GM12878 (cell line): ENCODE measurements around the gene TNFSF4. TPM values are rescaled to one million over a fixed set of nuclear protein-coding genes. Genes with fewer than 3 reads are reported as not detected.

ENCODE experiments used
- ATAC-seq: fragments of 200-7000 bp; cut with Tn5 transposase; 3 replicates; pipeline ENCODE4 v1.9.1; 2020; ENCODE audit warnings: mild to moderate bottlenecking, moderate library complexity
- BruUV-seq: library from RNA; stranded (reverse); fragments of 400-500 nt; replicated peaks from 2 replicates; lab custom pipeline; 2021; lab: Mats Ljungman, UMichigan
- CTCF ChIA-PET: fragments of 300-600 bp; sonication (Branson Sonifier 250); formaldehyde crosslinking; extraction: SDS; loops from one replicate; lab custom pipeline; 2021; ENCODE audit warnings: inconsistent platforms; lab: Yijun Ruan, JAX
- POLR2A ChIA-PET: fragments of 350-600 bp; formaldehyde crosslinking; extraction: SDS; loops from one replicate; lab custom pipeline; 2021; ENCODE audit warnings: inconsistent platforms; lab: Charles Lee
- RAD21 ChIA-PET: fragments of 300-600 bp; sonication (Branson Sonifier 250); formaldehyde crosslinking; loops from one replicate; lab custom pipeline; 2023; ENCODE audit warnings: antibody characterized with exemption; ENCODE audit not compliant: unreplicated experiment; lab: Charles Lee
- SMC1A ChIA-PET: fragments of 300-600 bp; sonication (Branson Sonifier 250); formaldehyde crosslinking; loops from one replicate; lab custom pipeline; 2023; ENCODE audit not compliant: unreplicated experiment, uncharacterized antibody; lab: Charles Lee
- DNase-seq: peaks from one replicate; pipeline ENCODE4 v3.0.0-alpha.2; 2011; ENCODE audit warnings: low read depth, low spot score
- FAIRE-seq: peaks from 3 replicates; lab custom pipeline; 2011; peaks lifted over from hg19 to GRCh38; lab: Jason Lieb, UNC
- H2AFZ ChIP-seq: 2 replicates; pipeline ENCODE4 v1.6.0; 2011; ENCODE audit warnings: low read depth, low read length, control low read depth; ENCODE audit not compliant: control insufficient read depth
- H3K27ac ChIP-seq: 2 replicates; pipeline ENCODE4 v1.5.1; 2011; ENCODE audit warnings: control low read depth; ENCODE audit not compliant: control insufficient read depth, insufficient read depth
- H3K27me3 ChIP-seq, 2 experiments: replicated peaks in 1 of 2; 2 replicates each; pipeline versions ENCODE4 v1.6.0 to v1.6.1; 2011; ENCODE audit warnings: low read length in 1 of 2; ENCODE audit not compliant: control insufficient read depth in 2 of 2, insufficient read depth in 2 of 2
- H3K36me3 ChIP-seq, 2 experiments: 2 replicates each; pipeline ENCODE4 v1.5.1; 2011; ENCODE audit warnings: low read length in 1 of 2; ENCODE audit not compliant: control insufficient read depth in 2 of 2, insufficient read depth in 2 of 2
- H3K4me1 ChIP-seq: 2 replicates; pipeline ENCODE4 v1.6.1; 2011; ENCODE audit warnings: mild to moderate bottlenecking, low read length, moderate library complexity, mixed read lengths; ENCODE audit not compliant: control insufficient read depth, insufficient read depth
- H3K4me2 ChIP-seq: 2 replicates; pipeline ENCODE4 v1.6.0; 2011; ENCODE audit warnings: control low read depth; ENCODE audit not compliant: control insufficient read depth, insufficient read depth
- H3K4me3 ChIP-seq: fragments of 200-600 bp; sonication (generic); 2 replicates; pipeline ENCODE4 v1.5.1; 2016
- H3K79me2 ChIP-seq: 2 replicates; pipeline ENCODE4 v1.6.0; 2011; ENCODE audit warnings: low read length; ENCODE audit not compliant: control insufficient read depth, insufficient read depth
- H3K9ac ChIP-seq: 2 replicates; pipeline ENCODE4 v1.8.0; 2011; ENCODE audit warnings: low read length, control low read depth, mixed read lengths; ENCODE audit not compliant: control insufficient read depth, insufficient read depth
- H3K9me3 ChIP-seq: replicated peaks from 3 replicates; pipeline ENCODE4 v1.5.1; 2011; ENCODE audit warnings: mild to moderate bottlenecking, low read length; ENCODE audit not compliant: control insufficient read depth, insufficient read depth
- H4K20me1 ChIP-seq: 2 replicates; pipeline ENCODE4 v1.6.0; 2011; ENCODE audit not compliant: control insufficient read depth, insufficient read depth
- YY1 ChIP-seq: IDR thresholded peaks from 2 replicates; pipeline ENCODE4 v1.6.1; 2011; ENCODE audit warnings: low read depth, mild to moderate bottlenecking, low read length
- WGBS: methylation state at CpG from one replicate; pipeline ENCODE4 v1.1.6; 2016; ENCODE audit warnings: low lambda C conversion rate; ENCODE audit not compliant: insufficient replicate concordance, insufficient coverage; ENCODE audit errors: missing lambda C conversion rate; 5-methylcytosine and 5-hydroxymethylcytosine counted together
- in situ Hi-C: fragments of 300-500 bp; cut with MboI; formaldehyde crosslinking; loops from 9 replicates; pipeline ENCODE4 v1.14.3; 2018; ENCODE audit warnings: mixed read lengths
- intact Hi-C: fragments of 100-400 bp; cut with micrococcal nuclease; formaldehyde crosslinking; loops from one replicate; pipeline ENCODE4 v1.14.2; 2022; ENCODE audit not compliant: unreplicated experiment
- polyA plus RNA-seq, 11 experiments: library from polyadenylated mRNA; depleted of rRNA in 4 of 11; unstranded in 6 of 11; stranded (reverse) in 5 of 11; fragments of >200 nt; fragmentation: Nextera tagmentation in 4 of 11; fragmentation: Illumina TruSeq in 1 of 11; extraction: Ambion mirVana in 4 of 11; extraction: Trizol in 1 of 11; gene quantifications; 1 replicate in 1 of 11; 2 replicates in 10 of 11; pipeline versions ENCODE4 v1.2.1 to v1.2.3, GENCODE V29; 2011 to 2016; ENCODE audit warnings: inconsistent platforms in 2 of 11, missing spikeins in 2 of 11, low read depth in 1 of 11
- total RNA-seq, 4 experiments: library from RNA; depleted of rRNA in 3 of 4; stranded (reverse); fragments of >200 nt in 3 of 4; fragmentation: Illumina TruSeq in 1 of 4; extraction: Trizol in 1 of 4; gene quantifications; 2 replicates each; pipeline versions ENCODE4 v1.2.1 to v1.2.3, GENCODE V29; 2013 to 2021
- TF ChIP-seq, protein P1 (sequence below): fragments of 450-650 bp; formaldehyde crosslinking; IDR thresholded peaks from 2 replicates; pipeline ENCODE4 v1.4.0; 2020; ENCODE audit warnings: mild to moderate bottlenecking, moderate library complexity

TNFSF4 gene
- total and polyA plus RNA-seq, 10 of the 15 experiments (the other 5 are each of a cell fraction or from before 2014, with no cell fraction given): 8.1 to 31.0 (median 12.9) TPM

- no peak overlapping the region for H3K9ac ChIP-seq
- CTCF ChIA-PET: interaction anchor here (1.0 to 9.7 kb wide), 5 partner anchors 7 to 394 kb away, joined by 3 to 104 read pairs (median 5); no protein-coding TSS in a partner anchor
- BruUV-seq: no TSS peak
- in situ Hi-C loops: no loop called here
- no peaks in the 10 kb centered on the region; the same call in 1 of the 2 replicates for H3K79me2 ChIP-seq
- H3K4me2 ChIP-seq: no peak overlapping the region
- SMC1A ChIA-PET: interaction anchor here (0.7 to 21.4 kb wide), 10 partner anchors 9 to 463 kb away, joined by 3 to 348 read pairs (median 4); no protein-coding TSS in a partner anchor
- no peaks in the 10 kb centered on the region for H3K27me3 ChIP-seq
- H2AFZ ChIP-seq: no peak overlapping the region
- 100% methylated on average over 1 of the region's 1 CpG for WGBS
- H3K9me3 ChIP-seq: no peaks in the 10 kb centered on the region
- intact Hi-C loops: no loop called here
- FAIRE-seq (no peak), DNase-seq (no peak), ATAC-seq (no peak)
- RAD21 ChIA-PET: interaction anchor here (1.2 to 4.3 kb wide), 4 partner anchors 8 to 466 kb away, joined by 3 to 44 read pairs (median 8); no protein-coding TSS in a partner anchor
- no peaks in the 10 kb centered on the region for H3K36me3 ChIP-seq
- POLR2A ChIA-PET: interaction anchor here (1.8 kb wide), 1 partner anchor 8 kb away, joined by 9 read pairs; no protein-coding TSS in a partner anchor
- no peak overlapping the region for H3K27ac ChIP-seq
- H4K20me1 ChIP-seq: no peaks in the 10 kb centered on the region
- TF ChIP-seq, protein P1, sequence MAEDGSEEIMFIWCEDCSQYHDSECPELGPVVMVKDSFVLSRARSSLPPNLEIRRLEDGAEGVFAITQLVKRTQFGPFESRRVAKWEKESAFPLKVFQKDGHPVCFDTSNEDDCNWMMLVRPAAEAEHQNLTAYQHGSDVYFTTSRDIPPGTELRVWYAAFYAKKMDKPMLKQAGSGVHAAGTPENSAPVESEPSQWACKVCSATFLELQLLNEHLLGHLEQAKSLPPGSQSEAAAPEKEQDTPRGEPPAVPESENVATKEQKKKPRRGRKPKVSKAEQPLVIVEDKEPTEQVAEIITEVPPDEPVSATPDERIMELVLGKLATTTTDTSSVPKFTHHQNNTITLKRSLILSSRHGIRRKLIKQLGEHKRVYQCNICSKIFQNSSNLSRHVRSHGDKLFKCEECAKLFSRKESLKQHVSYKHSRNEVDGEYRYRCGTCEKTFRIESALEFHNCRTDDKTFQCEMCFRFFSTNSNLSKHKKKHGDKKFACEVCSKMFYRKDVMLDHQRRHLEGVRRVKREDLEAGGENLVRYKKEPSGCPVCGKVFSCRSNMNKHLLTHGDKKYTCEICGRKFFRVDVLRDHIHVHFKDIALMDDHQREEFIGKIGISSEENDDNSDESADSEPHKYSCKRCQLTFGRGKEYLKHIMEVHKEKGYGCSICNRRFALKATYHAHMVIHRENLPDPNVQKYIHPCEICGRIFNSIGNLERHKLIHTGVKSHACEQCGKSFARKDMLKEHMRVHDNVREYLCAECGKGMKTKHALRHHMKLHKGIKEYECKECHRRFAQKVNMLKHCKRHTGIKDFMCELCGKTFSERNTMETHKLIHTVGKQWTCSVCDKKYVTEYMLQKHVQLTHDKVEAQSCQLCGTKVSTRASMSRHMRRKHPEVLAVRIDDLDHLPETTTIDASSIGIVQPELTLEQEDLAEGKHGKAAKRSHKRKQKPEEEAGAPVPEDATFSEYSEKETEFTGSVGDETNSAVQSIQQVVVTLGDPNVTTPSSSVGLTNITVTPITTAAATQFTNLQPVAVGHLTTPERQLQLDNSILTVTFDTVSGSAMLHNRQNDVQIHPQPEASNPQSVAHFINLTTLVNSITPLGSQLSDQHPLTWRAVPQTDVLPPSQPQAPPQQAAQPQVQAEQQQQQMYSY (CRISPR knock-in tag): no peak
- no peak for TF ChIP-seq YY1
- H3K4me1 ChIP-seq: peaks cover 11% of the 10 kb centered on the region
- H3K4me3 ChIP-seq: no peak overlapping the region
Measured at GRCh38 chr1:173210716-173211231, 3.6 kb upstream of the TNFSF4 start.
